ENCODE data around the gene GSTM4. TPM values are rescaled to one million over a fixed set of nuclear protein-coding genes. Genes with fewer than 3 reads are reported as not detected.

GSTM4 gene
- 11.7 and 15.1 TPM in 2 replicates for total RNA-seq

GRCh38 chr1:109655615-109656519 lies at the start of gene GSTM4:
GSTM4 (plus strand) TSS chr1:109656099; CDS start chr1:109656390, 291 bp downstream.
- TF ChIP-seq CTCF (IDR thresholded peaks at IDR 0.05; ENCODE audit: insufficient read depth, low read depth, low read length): no peak
- DNase-seq (ENCODE audit: low read depth): peak; percentile 86
- peak within 1 kb of the TSS; percentile 78 for H3K4me3 ChIP-seq (ENCODE audit: low read depth, low read length)

GRCh38 chr1:109609881-109610280 lies 46.0 kb upstream of the GSTM4 start:
- DNase-seq (ENCODE audit: low read depth): no peak
- TF ChIP-seq CTCF (IDR thresholded peaks at IDR 0.05; ENCODE audit: insufficient read depth, low read depth, low read length): no peak
- no peak overlapping the region for H3K4me3 ChIP-seq (ENCODE audit: low read depth, low read length)

GRCh38 chr1:109610609-109611307 lies 45.1 kb upstream of the GSTM4 start:
- no peak overlapping the region for H3K4me3 ChIP-seq (ENCODE audit: low read depth, low read length)
- DNase-seq (ENCODE audit: low read depth): peak; percentile 22
- no peak for TF ChIP-seq CTCF (IDR thresholded peaks at IDR 0.05; ENCODE audit: insufficient read depth, low read depth, low read length)

GRCh38 chr1:109611308-109611990 lies 44.5 kb upstream of the GSTM4 start:
- TF ChIP-seq CTCF (IDR thresholded peaks at IDR 0.05; ENCODE audit: insufficient read depth, low read depth, low read length): no peak
- DNase-seq (ENCODE audit: low read depth): no peak
- H3K4me3 ChIP-seq (ENCODE audit: low read depth, low read length): no peak overlapping the region

GRCh38 chr1:109613361-109614147 lies 42.3 kb upstream of the GSTM4 start:
- no peak for TF ChIP-seq CTCF (IDR thresholded peaks at IDR 0.05; ENCODE audit: insufficient read depth, low read depth, low read length)
- H3K4me3 ChIP-seq (ENCODE audit: low read depth, low read length): no peak overlapping the region
- DNase-seq (ENCODE audit: low read depth): no peak

GRCh38 chr1:109615879-109616278 lies 40.0 kb upstream of the GSTM4 start:
- no peak for TF ChIP-seq CTCF (IDR thresholded peaks at IDR 0.05; ENCODE audit: insufficient read depth, low read depth, low read length)
- no peak overlapping the region for H3K4me3 ChIP-seq (ENCODE audit: low read depth, low read length)
- peak; percentile 26 for DNase-seq (ENCODE audit: low read depth)

Measured in fibroblast of villous mesenchyme (primary cell).